HG03565 (cell line): ENCODE results near the gene SLC38A6.
A peak's percentile ranks its signal among the peaks of the same experiment; 100 is the strongest.

ENCODE experiments used
- ATAC-seq: cut with Tn5 transposase; IDR thresholded peaks from one replicate; pipeline ENCODE4 v1.9.1; 2021; ENCODE audit warnings: mild to moderate bottlenecking, moderate library complexity; ENCODE audit not compliant: unreplicated experiment

The SLC38A6 gene

GRCh38 chr14:60980811-60981632, at the start of gene SLC38A6, which contains the start of gene TRMT5:
Gene SLC38A6 (plus strand): TSS chr14:60981245. CDS start chr14:60981278, 33 bp downstream.
Gene TRMT5 (minus strand): TSS chr14:60981079. CDS start chr14:60980973, 106 bp downstream.
- ATAC-seq = peak; percentile 75

- ATAC-seq = no peak
Measured at GRCh38 chr14:60933920-60934655, 47.0 kb upstream of the SLC38A6 start.

GRCh38 chr14:60935319-60935718, 45.7 kb upstream of the SLC38A6 start:
- no peak for ATAC-seq

- no peak for ATAC-seq
Measured at GRCh38 chr14:60943637-60944032, 37.4 kb upstream of the SLC38A6 start.

GRCh38 chr14:60944204-60944603, 36.8 kb upstream of the SLC38A6 start:
- no peak for ATAC-seq

- ATAC-seq = no peak
Measured at GRCh38 chr14:60945984-60946383, 35.1 kb upstream of the SLC38A6 start.

- ATAC-seq = no peak
Measured at GRCh38 chr14:60946773-60947172, 34.3 kb upstream of the SLC38A6 start.

- no peak for ATAC-seq
Measured at GRCh38 chr14:60951776-60952435, 29.1 kb upstream of the SLC38A6 start.

- no peak for ATAC-seq
Measured at GRCh38 chr14:60956202-60956601, 24.8 kb upstream of the SLC38A6 start.

- ATAC-seq = no peak
Measured at GRCh38 chr14:60956632-60957031, 24.4 kb upstream of the SLC38A6 start.

GRCh38 chr14:60958146-60958545, 22.9 kb upstream of the SLC38A6 start:
- ATAC-seq = no peak

GRCh38 chr14:60963761-60964160, 17.3 kb upstream of the SLC38A6 start:
- ATAC-seq = no peak

GRCh38 chr14:60964904-60965303, 16.1 kb upstream of the SLC38A6 start:
- no peak for ATAC-seq

- no peak for ATAC-seq
Measured at GRCh38 chr14:60965402-60965801, 15.6 kb upstream of the SLC38A6 start.

- no peak for ATAC-seq
Measured at GRCh38 chr14:60968099-60968498, 12.9 kb upstream of the SLC38A6 start.

- ATAC-seq = no peak
Measured at GRCh38 chr14:60968671-60969070, 12.4 kb upstream of the SLC38A6 start.

GRCh38 chr14:60970146-60970545, 10.9 kb upstream of the SLC38A6 start:
- ATAC-seq = no peak

GRCh38 chr14:60971271-60971670, 9.8 kb upstream of the SLC38A6 start:
- ATAC-seq = no peak

GRCh38 chr14:60972295-60972694, 8.8 kb upstream of the SLC38A6 start:
- no peak for ATAC-seq

GRCh38 chr14:60973070-60973469, 8.0 kb upstream of the SLC38A6 start:
- no peak for ATAC-seq

GRCh38 chr14:60974090-60974651, 6.9 kb upstream of the SLC38A6 start:
- no peak for ATAC-seq
